ENCODE measurements around the gene BACE2.

DNA sequence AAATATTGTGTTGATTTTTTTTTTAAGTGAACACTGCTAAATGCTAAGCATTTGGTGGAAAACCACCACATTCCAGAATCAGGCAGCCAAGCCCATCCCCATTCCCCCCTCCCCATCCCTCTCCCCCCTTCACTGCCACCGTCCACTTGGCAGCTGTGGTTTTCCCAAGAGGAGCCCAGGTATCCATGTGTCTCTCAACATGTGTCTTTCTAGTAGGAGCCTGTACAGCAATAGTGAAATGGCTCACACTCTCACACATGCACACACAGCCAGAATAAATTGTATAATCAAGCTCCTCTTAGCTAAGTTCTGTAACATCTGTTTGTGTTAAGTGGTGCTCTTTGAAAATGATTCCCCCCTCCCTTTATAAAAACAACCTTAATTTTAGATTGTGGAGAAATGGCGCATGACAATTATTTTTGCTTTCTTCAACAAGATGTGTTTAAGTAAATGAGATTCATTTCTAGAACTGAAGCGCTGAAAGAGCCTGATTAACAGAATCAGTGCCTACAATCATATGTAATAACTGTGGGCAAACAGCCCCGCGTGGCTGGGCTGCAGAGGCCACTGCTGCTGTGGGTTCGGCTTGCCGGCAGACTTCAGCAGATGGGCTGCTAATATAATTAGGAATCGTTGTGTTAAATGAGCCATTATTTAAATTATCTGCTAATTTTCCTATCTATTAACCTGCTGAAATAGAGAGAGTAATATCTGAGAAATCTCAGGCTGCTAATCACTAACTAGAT, 43.3 kb downstream of the BACE2 start:
- no peak for TF ChIP-seq CTCF (conservative IDR thresholded peaks at IDR 0.05 in 1 of 2, IDR thresholded peaks at IDR 0.05 in 1 of 2; ENCODE audit: low read depth in 1 of 2, low read length in 2 of 2)
- TF ChIP-seq EZH2 (IDR thresholded peaks at IDR 0.05; ENCODE audit: low read length, missing control alignments) = no peak

Data from fibroblast of lung (primary cell).